HCT116 (cell line): ENCODE measurements around the gene CBX4. TPM values are rescaled to one million over a fixed set of nuclear protein-coding genes. Genes with fewer than 3 reads are reported as not detected.

Experiments
- ATAC-seq: fragments of 200-7000 bp; cut with Tn5 transposase; 2 replicates; pipeline ENCODE4 v1.9.1; 2020; ENCODE audit warnings: mild to moderate bottlenecking, moderate library complexity
- BruUV-seq: library from RNA; stranded (reverse); fragments of 400-500 nt; replicated peaks from 2 replicates; lab custom pipeline; 2021; lab: Mats Ljungman, UMichigan
- CTCF ChIA-PET: fragments of 300-600 bp; sonication (Branson Sonifier 250); formaldehyde crosslinking; loops from one replicate; lab custom pipeline; 2021; ENCODE audit warnings: antibody characterized with exemption; lab: Charles Lee
- POLR2A ChIA-PET: fragments of 300-600, 350-600 bp; sonication (Branson Sonifier 250); formaldehyde crosslinking; loops from one replicate; lab custom pipeline; 2021; ENCODE audit warnings: antibody characterized with exemption; lab: Charles Lee
- RAD21 ChIA-PET, 2 experiments: fragments of 300-600 bp; sonication (Branson Sonifier 250); formaldehyde crosslinking; loops; one replicate each; lab custom pipeline; 2023; ENCODE audit warnings: low total read pairs in 2 of 2; ENCODE audit not compliant: uncharacterized antibody in 2 of 2, unreplicated experiment in 2 of 2, low non-redundant PET in 1 of 2; lab: Charles Lee
- DNase-seq: peaks from one replicate; pipeline ENCODE4 v3.0.0-alpha.2; 2010; ENCODE audit warnings: low read depth, low spot score
- H2AFZ ChIP-seq: fragments of 200-600 bp; shearing (Covaris generic), sonication (generic); 2 replicates; pipeline ENCODE4 v1.6.1; 2017; ENCODE audit warnings: low read depth, mixed run types, mixed read lengths, antibody characterized with exemption, low read length; ENCODE audit not compliant: poor library complexity, severe bottlenecking
- H3K27ac ChIP-seq: 2 replicates; pipeline ENCODE4 v1.5.1; 2012; ENCODE audit warnings: low read depth, low read length
- H3K27me3 ChIP-seq: fragments of 200-600 bp; sonication (generic); 2 replicates; pipeline ENCODE4 v1.6.1; 2016; ENCODE audit warnings: mixed run types, low read length, mixed read lengths; ENCODE audit not compliant: insufficient read depth
- H3K36me3 ChIP-seq, 2 experiments: fragments of 200-500 bp in 1 of 2; fragments of 200-600 bp in 1 of 2; sonication (Bioruptor generic) in 1 of 2; sonication (generic) in 1 of 2; 2 replicates each; pipeline versions ENCODE4 v1.5.1 to v1.6.1; 2014 to 2016; ENCODE audit warnings: low read length in 2 of 2, inconsistent platforms in 1 of 2, mixed read lengths in 1 of 2, mixed run types in 1 of 2; ENCODE audit not compliant: insufficient read depth in 2 of 2, control insufficient read depth in 1 of 2
- H3K4me1 ChIP-seq, 2 experiments: fragments of 200-600 bp in 1 of 2; sonication (generic) in 1 of 2; 2 replicates each; pipeline versions ENCODE4 v1.5.1 to v1.6.1; 2012 to 2017; ENCODE audit warnings: low read length in 2 of 2, inconsistent platforms in 1 of 2, mild to moderate bottlenecking in 1 of 2, mixed read lengths in 1 of 2, mixed run types in 1 of 2, moderate library complexity in 1 of 2; ENCODE audit not compliant: insufficient read depth in 2 of 2, control insufficient read depth in 1 of 2
- H3K4me2 ChIP-seq: fragments of 200-600 bp; sonication (generic); 2 replicates; pipeline ENCODE4 v1.6.1; 2017; ENCODE audit warnings: mixed run types, low read length, mixed read lengths
- H3K4me3 ChIP-seq, 2 experiments: fragments of 200-600 bp in 1 of 2; sonication (generic) in 1 of 2; replicated peaks in 1 of 2; 2 replicates each; pipeline ENCODE4 v1.5.1; 2011 to 2016; ENCODE audit warnings: low read length in 2 of 2, control low read depth in 1 of 2, low read depth in 1 of 2, mild to moderate bottlenecking in 1 of 2, mixed read lengths in 1 of 2, mixed run types in 1 of 2
- H3K79me2 ChIP-seq: fragments of 200-600 bp; sonication (generic); 2 replicates; pipeline ENCODE4 v1.6.1; 2017; ENCODE audit warnings: mild to moderate bottlenecking, mixed run types, low read length, moderate library complexity, mixed read lengths; ENCODE audit not compliant: insufficient read depth
- H3K9ac ChIP-seq: fragments of 200-600 bp; sonication (generic); 2 replicates; pipeline ENCODE4 v1.6.1; 2016; ENCODE audit warnings: low read length, mixed read lengths
- H3K9me2 ChIP-seq: fragments of 200-600 bp; sonication (generic), shearing (Covaris generic); 2 replicates; pipeline ENCODE4 v1.6.1; 2017; ENCODE audit warnings: mixed run types, mild to moderate bottlenecking, moderate library complexity; ENCODE audit not compliant: insufficient read depth
- H3K9me3 ChIP-seq, 2 experiments: fragments of 200-500 bp in 1 of 2; fragments of 200-600 bp in 1 of 2; sonication (Bioruptor generic) in 1 of 2; sonication (generic) in 1 of 2; 2 replicates each; pipeline ENCODE4 v1.6.1; 2014 to 2017; ENCODE audit warnings: low read length in 2 of 2, mixed read lengths in 2 of 2, inconsistent platforms in 1 of 2, low read depth in 1 of 2, mild to moderate bottlenecking in 1 of 2, mixed run types in 1 of 2, moderate library complexity in 1 of 2; ENCODE audit not compliant: control insufficient read depth in 1 of 2, insufficient read depth in 1 of 2
- H4K20me1 ChIP-seq: fragments of 200-600 bp; sonication (generic), shearing (Covaris generic); 2 replicates; pipeline ENCODE4 v1.6.1; 2017; ENCODE audit warnings: mixed run types, mild to moderate bottlenecking, moderate library complexity; ENCODE audit not compliant: insufficient read depth
- CBX3 ChIP-seq: IDR thresholded peaks from 2 replicates; pipeline ENCODE4 v1.6.1; 2012; ENCODE audit warnings: low read depth
- CEBPB ChIP-seq: IDR thresholded peaks from 2 replicates; pipeline ENCODE4 v1.6.1; 2012; ENCODE audit warnings: low read depth
- CTCF ChIP-seq, 3 experiments: fragments of 200-600 bp in 1 of 3; sonication (generic) in 1 of 3; IDR thresholded peaks in 2 of 3; conservative IDR thresholded peaks in 1 of 3; 2 replicates each; pipeline ENCODE4 v1.5.1; 2012 to 2017; ENCODE audit warnings: low read depth in 2 of 3, low read length in 2 of 3, antibody characterized with exemption in 1 of 3, borderline replicate concordance in 1 of 3, control low read depth in 1 of 3, mild to moderate bottlenecking in 1 of 3, mixed read lengths in 1 of 3, mixed run types in 1 of 3, moderate library complexity in 1 of 3; ENCODE audit not compliant: insufficient read depth in 1 of 3
- EGR1 ChIP-seq: IDR thresholded peaks from 2 replicates; pipeline ENCODE4 v1.6.1; 2012; ENCODE audit warnings: low read depth
- EZH2 ChIP-seq: fragments of 200-600 bp; sonication (generic); IDR thresholded peaks from 2 replicates; pipeline ENCODE4 v1.6.1; 2017; ENCODE audit warnings: antibody characterized with exemption, mixed run types
- EZH2phosphoT487 ChIP-seq: fragments of 200-600 bp; IDR thresholded peaks from 2 replicates; pipeline ENCODE4 v1.6.1; 2018; ENCODE audit warnings: antibody characterized with exemption, borderline replicate concordance
- FOSL1 ChIP-seq: IDR thresholded peaks from 2 replicates; pipeline ENCODE4 v1.6.1; 2012; ENCODE audit warnings: low read depth
- POLR2AphosphoS5 ChIP-seq: IDR thresholded peaks from 2 replicates; pipeline ENCODE4 v1.6.1; 2011; ENCODE audit warnings: mild to moderate bottlenecking, low read depth, low read length, moderate library complexity
- RAD21 ChIP-seq: IDR thresholded peaks from 2 replicates; pipeline ENCODE4 v1.6.1; 2012; ENCODE audit warnings: low read depth, mild to moderate bottlenecking
- REST ChIP-seq: IDR thresholded peaks from 2 replicates; pipeline ENCODE4 v1.6.1; 2012; ENCODE audit warnings: low read depth
- SIN3A ChIP-seq: IDR thresholded peaks from 2 replicates; pipeline ENCODE4 v1.6.1; 2012; ENCODE audit warnings: low read depth
- SP1 ChIP-seq: IDR thresholded peaks from 2 replicates; pipeline ENCODE4 v1.6.1; 2012; ENCODE audit warnings: low read depth
- SRF ChIP-seq: IDR thresholded peaks from 2 replicates; pipeline ENCODE4 v1.6.1; 2012; ENCODE audit warnings: low read depth
- TCF7L2 ChIP-seq: IDR thresholded peaks from 2 replicates; pipeline ENCODE4 v1.7.0; 2011; ENCODE audit warnings: borderline replicate concordance, inconsistent platforms; ENCODE audit not compliant: insufficient read depth, insufficient read length; ENCODE audit errors: extremely low read depth
- intact Hi-C: fragments of 100-400 bp; cut with micrococcal nuclease; formaldehyde crosslinking; loops from 2 replicates; pipeline ENCODE4 v1.10.0; 2022
- total RNA-seq: library from RNA; stranded (reverse); gene quantifications from one replicate; pipeline ENCODE4 v1.2.1, GENCODE V29; 2021; ENCODE audit not compliant: unreplicated experiment
- TF ChIP-seq, protein P1 (sequence below): IDR thresholded peaks from 2 replicates; pipeline ENCODE4 v1.6.1; 2012
- TF ChIP-seq, protein P2 (sequence below): IDR thresholded peaks from 2 replicates; pipeline ENCODE4 v1.6.1; 2012

The CBX4 gene
- total RNA-seq, 1 experiment from 2014 or later: 60.9 TPM

DNA sequence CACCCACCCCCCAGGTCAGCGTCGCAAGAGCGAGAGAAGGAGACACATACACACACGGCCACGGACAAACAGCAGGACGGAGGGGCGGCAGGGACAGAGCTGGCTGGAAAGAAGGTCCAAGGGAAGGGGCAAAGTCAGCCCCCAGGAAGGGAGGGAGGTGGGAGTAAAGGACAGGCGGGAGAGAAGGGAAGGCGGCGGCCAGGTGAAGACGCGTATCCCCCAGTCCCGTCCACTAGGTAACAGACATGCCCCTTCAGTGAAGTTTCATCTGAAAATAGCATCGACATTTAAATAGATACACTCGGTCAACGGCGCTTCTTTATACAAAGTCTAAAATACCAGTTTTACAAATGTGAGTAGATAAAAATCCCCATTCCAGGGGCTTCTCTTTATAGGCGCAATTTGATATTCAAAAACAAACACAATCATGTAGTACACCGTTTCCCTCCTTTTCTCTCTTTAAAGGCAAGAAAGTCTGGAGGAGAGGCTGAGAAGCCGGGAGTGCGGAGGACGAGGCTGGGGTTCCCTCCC is 46.8 kb downstream of the CBX4 start:
- POLR2A ChIA-PET: interaction anchor here (0.6 kb wide), 1 partner anchor 185 kb away, joined by 4 read pairs; no protein-coding TSS in a partner anchor
- RAD21 ChIA-PET: no interaction called here

More for the DNA sequence above, 46.8 kb downstream of the CBX4 start:
- TF ChIP-seq, protein P1, sequence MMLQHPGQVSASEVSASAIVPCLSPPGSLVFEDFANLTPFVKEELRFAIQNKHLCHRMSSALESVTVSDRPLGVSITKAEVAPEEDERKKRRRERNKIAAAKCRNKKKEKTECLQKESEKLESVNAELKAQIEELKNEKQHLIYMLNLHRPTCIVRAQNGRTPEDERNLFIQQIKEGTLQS: no peak
- TF ChIP-seq POLR2AphosphoS5 (no peak), EZH2phosphoT487 (no peak), RAD21 (no peak), EGR1 (no peak), SIN3A (no peak), REST (no peak), EZH2 (no peak), SRF (no peak), TCF7L2 (no peak), SP1 (no peak), CTCF (IDR thresholded peaks at IDR 0.05 in 2 of 3, conservative IDR thresholded peaks at IDR 0.05 in 1 of 3; ENCODE audit: borderline replicate concordance in 1 of 3, insufficient read depth in 1 of 3, low read depth in 2 of 3, low read length in 2 of 3) (no peak), FOSL1 (no peak), CEBPB (no peak), CBX3 (no peak)
- TF ChIP-seq, protein P2, sequence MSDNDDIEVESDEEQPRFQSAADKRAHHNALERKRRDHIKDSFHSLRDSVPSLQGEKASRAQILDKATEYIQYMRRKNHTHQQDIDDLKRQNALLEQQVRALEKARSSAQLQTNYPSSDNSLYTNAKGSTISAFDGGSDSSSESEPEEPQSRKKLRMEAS: no peak
- H4K20me1 ChIP-seq: no peaks in the 10 kb centered on the region
- H3K79me2 ChIP-seq: peaks cover 18% of the 10 kb centered on the region; the same call in 1 of the 2 replicates
- H3K9ac ChIP-seq: no peak overlapping the region
- BruUV-seq: no TSS peak
- H3K36me3 ChIP-seq: peaks cover 10 to 18% of the 10 kb centered on the region in 2 experiments; a peak in 2 of 4 replicates
- CTCF ChIA-PET: interaction anchor here (1.3 kb wide), 1 partner anchor 47 kb away, joined by 3 read pairs; the partner anchor contains the start of gene CBX4
- H3K4me2 ChIP-seq: no peak overlapping the region
- H3K9me3 ChIP-seq: no peaks in the 10 kb centered on the region
- H3K27ac ChIP-seq: no peak overlapping the region
- H2AFZ ChIP-seq: no peak overlapping the region
- no peak overlapping the region for H3K4me3 ChIP-seq
- H3K4me1 ChIP-seq: peaks cover 24 to 33% of the 10 kb centered on the region in 2 experiments
- H3K27me3 ChIP-seq: no peaks in the 10 kb centered on the region
- DNase-seq (no peak), ATAC-seq (no peak)
- H3K9me2 ChIP-seq: no peaks in the 10 kb centered on the region
- intact Hi-C loops: no loop called here
